Astrocyte (in vitro differentiated cells and primary cell): ENCODE results near the gene AP3S1.

Source experiments
- EZH2 ChIP-seq: IDR thresholded peaks from 2 replicates; pipeline ENCODE4 v1.6.1; 2012; ENCODE audit warnings: mild to moderate bottlenecking, low read length, inconsistent platforms; ENCODE audit not compliant: insufficient read depth
- TF ChIP-seq, protein P1 (sequence below): IDR thresholded peaks from 2 replicates; pipeline ENCODE4 v1.5.1; 2011; ENCODE audit warnings: low read depth, mild to moderate bottlenecking, inconsistent platforms, low read length, moderate library complexity; ENCODE audit not compliant: insufficient read depth

- TF ChIP-seq, protein P1, sequence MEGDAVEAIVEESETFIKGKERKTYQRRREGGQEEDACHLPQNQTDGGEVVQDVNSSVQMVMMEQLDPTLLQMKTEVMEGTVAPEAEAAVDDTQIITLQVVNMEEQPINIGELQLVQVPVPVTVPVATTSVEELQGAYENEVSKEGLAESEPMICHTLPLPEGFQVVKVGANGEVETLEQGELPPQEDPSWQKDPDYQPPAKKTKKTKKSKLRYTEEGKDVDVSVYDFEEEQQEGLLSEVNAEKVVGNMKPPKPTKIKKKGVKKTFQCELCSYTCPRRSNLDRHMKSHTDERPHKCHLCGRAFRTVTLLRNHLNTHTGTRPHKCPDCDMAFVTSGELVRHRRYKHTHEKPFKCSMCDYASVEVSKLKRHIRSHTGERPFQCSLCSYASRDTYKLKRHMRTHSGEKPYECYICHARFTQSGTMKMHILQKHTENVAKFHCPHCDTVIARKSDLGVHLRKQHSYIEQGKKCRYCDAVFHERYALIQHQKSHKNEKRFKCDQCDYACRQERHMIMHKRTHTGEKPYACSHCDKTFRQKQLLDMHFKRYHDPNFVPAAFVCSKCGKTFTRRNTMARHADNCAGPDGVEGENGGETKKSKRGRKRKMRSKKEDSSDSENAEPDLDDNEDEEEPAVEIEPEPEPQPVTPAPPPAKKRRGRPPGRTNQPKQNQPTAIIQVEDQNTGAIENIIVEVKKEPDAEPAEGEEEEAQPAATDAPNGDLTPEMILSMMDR = no peak
- no peak for TF ChIP-seq EZH2
Measured at GRCh38 chr5:115855959-115856358, 14.2 kb downstream of the AP3S1 start.
